KOPT-K1 (cell line): ENCODE results near the gene CLIC6.
"Not testable (repeated sequence)": the region's sequence is repeated elsewhere in the genome, so short reads cannot be mapped to it uniquely, and the experiment has no call there.

ENCODE experiments used
- H3K27ac ChIP-seq: fragments of 200-600 bp; sonication (generic); 2 replicates; pipeline ENCODE4 v1.5.1; 2016; ENCODE audit warnings: antibody characterized with exemption, mild to moderate bottlenecking, low read depth, low read length; ENCODE audit not compliant: poor library complexity, severe bottlenecking
- H3K36me3 ChIP-seq: fragments of 200-600 bp; sonication (generic); 2 replicates; pipeline ENCODE4 v1.5.1; 2017; ENCODE audit warnings: antibody characterized with exemption, mild to moderate bottlenecking, low read length, moderate library complexity; ENCODE audit not compliant: insufficient read depth
- H3K9me3 ChIP-seq: fragments of 200-600 bp; sonication (generic); 2 replicates; pipeline ENCODE4 v1.5.1; 2017; ENCODE audit warnings: antibody characterized with exemption, low read length, mild to moderate bottlenecking; ENCODE audit not compliant: insufficient read depth, poor library complexity, severe bottlenecking

CLIC6 gene

GRCh38 chr21:34715985-34716596, 47.3 kb downstream of the CLIC6 start:
- H3K27ac ChIP-seq, result no peak overlapping the region
- H3K36me3 ChIP-seq, result no peaks in the 10 kb centered on the region
- H3K9me3 ChIP-seq, result no peaks in the 10 kb centered on the region

GRCh38 chr21:34718529-34718928, 49.7 kb downstream of the CLIC6 start:
- H3K36me3 ChIP-seq, H3K27ac ChIP-seq, H3K9me3 ChIP-seq: not testable (repeated sequence)

- Histone ChIP-seq H3K36me3 (no peaks in the 10 kb centered on the region), H3K9me3 (no peaks in the 10 kb centered on the region), H3K27ac (no peak overlapping the region)
These were observed 54.0 kb downstream of the CLIC6 start for GRCh38 chr21:34722684-34723300.

GRCh38 chr21:34724131-34724856, 55.5 kb downstream of the CLIC6 start:
- H3K27ac ChIP-seq, result no peak overlapping the region
- no peaks in the 10 kb centered on the region for H3K9me3 ChIP-seq
- H3K36me3 ChIP-seq, result no peaks in the 10 kb centered on the region

GRCh38 chr21:34724857-34725195, 56.0 kb downstream of the CLIC6 start:
- H3K27ac ChIP-seq, result no peak overlapping the region
- H3K9me3 ChIP-seq, result no peaks in the 10 kb centered on the region

GRCh38 chr21:34726627-34727337, 58.0 kb downstream of the CLIC6 start:
- H3K9me3 ChIP-seq, result no peaks in the 10 kb centered on the region
- no peaks in the 10 kb centered on the region for H3K36me3 ChIP-seq
- H3K27ac ChIP-seq, result no peak overlapping the region

More at GRCh38 chr21:34724857-34725195, 56.0 kb downstream of the CLIC6 start:
- no peaks in the 10 kb centered on the region for H3K36me3 ChIP-seq

- no peak overlapping the region for H3K27ac ChIP-seq
- no peaks in the 10 kb centered on the region for H3K36me3 ChIP-seq
These were observed 59.7 kb downstream of the CLIC6 start for GRCh38 chr21:34728479-34728878.

GRCh38 chr21:34730194-34730593, 61.4 kb downstream of the CLIC6 start:
- H3K9me3 ChIP-seq, result no peaks in the 10 kb centered on the region
- H3K36me3 ChIP-seq, result no peaks in the 10 kb centered on the region
- no peak overlapping the region for H3K27ac ChIP-seq

More at GRCh38 chr21:34728479-34728878, 59.7 kb downstream of the CLIC6 start:
- no peaks in the 10 kb centered on the region for H3K9me3 ChIP-seq

GRCh38 chr21:34730756-34731445, 62.1 kb downstream of the CLIC6 start:
- Histone ChIP-seq H3K9me3 (no peaks in the 10 kb centered on the region), H3K36me3 (no peaks in the 10 kb centered on the region)

GRCh38 chr21:34732388-34732821, 63.6 kb downstream of the CLIC6 start:
- no peaks in the 10 kb centered on the region for H3K36me3 ChIP-seq
- H3K9me3 ChIP-seq, result no peaks in the 10 kb centered on the region

More at GRCh38 chr21:34730756-34731445, 62.1 kb downstream of the CLIC6 start:
- H3K27ac ChIP-seq, result no peak overlapping the region

GRCh38 chr21:34733852-34734251, 65.1 kb downstream of the CLIC6 start:
- H3K9me3 ChIP-seq, result no peaks in the 10 kb centered on the region

More at GRCh38 chr21:34732388-34732821, 63.6 kb downstream of the CLIC6 start:
- no peak overlapping the region for H3K27ac ChIP-seq

GRCh38 chr21:34734696-34735095, 65.9 kb downstream of the CLIC6 start:
- Histone ChIP-seq H3K27ac (no peak overlapping the region), H3K36me3 (no peaks in the 10 kb centered on the region), H3K9me3 (no peaks in the 10 kb centered on the region)

More at GRCh38 chr21:34733852-34734251, 65.1 kb downstream of the CLIC6 start:
- H3K36me3 ChIP-seq, result no peaks in the 10 kb centered on the region
- no peak overlapping the region for H3K27ac ChIP-seq

- Histone ChIP-seq H3K36me3 (no peaks in the 10 kb centered on the region), H3K27ac (no peak overlapping the region)
These were observed 67.5 kb downstream of the CLIC6 start for GRCh38 chr21:34736116-34736874.

GRCh38 chr21:34737115-34737514, 68.3 kb downstream of the CLIC6 start:
- Histone ChIP-seq H3K9me3 (no peaks in the 10 kb centered on the region), H3K36me3 (no peaks in the 10 kb centered on the region), H3K27ac (no peak overlapping the region)

More at GRCh38 chr21:34736116-34736874, 67.5 kb downstream of the CLIC6 start:
- H3K9me3 ChIP-seq, result no peaks in the 10 kb centered on the region
